Stimulated activated CD4-positive, alpha-beta T cell treated with anti-CD3 and anti-CD28 coated beads, Interleukin-1b, Interleukin-23, amount 100 ng/mL, for 4 hours (primary cell): Measurements from ENCODE around the gene POLE3.
"Not testable (repeated sequence)": the region's sequence is repeated elsewhere in the genome, so short reads cannot be mapped to it uniquely, and the experiment has no call there.

Source experiments
- DNase-seq, 2 donors: peaks; one replicate each; pipeline ENCODE4 v3.0.0-alpha.2; 2020; ENCODE audit warnings: low read depth in 2 of 2

The POLE3 gene

GRCh38 chr9:113376634-113377567 lies 33.6 kb downstream of the POLE3 start, which contains the start of gene HDHD3:
Gene HDHD3, minus strand, starts transcription at chr9:113376986. Its CDS starts 2,632 bp downstream, at chr9:113374354.
- DNase-seq: peak; percentile 79 to 80

GRCh38 chr9:113375057-113376023 lies 35.1 kb downstream of the POLE3 start:
- DNase-seq: no peak

- no peak for DNase-seq
These were observed 36.6 kb downstream of the POLE3 start for GRCh38 chr9:113373676-113374392.

- DNase-seq: no peak
These were observed 37.2 kb downstream of the POLE3 start for GRCh38 chr9:113373256-113373655.

GRCh38 chr9:113372059-113372458 lies 38.4 kb downstream of the POLE3 start:
- DNase-seq: no peak

GRCh38 chr9:113370806-113371325 lies 39.6 kb downstream of the POLE3 start:
- DNase-seq: no peak

- no peak for DNase-seq
These were observed 40.7 kb downstream of the POLE3 start for GRCh38 chr9:113369855-113370140.

- no peak for DNase-seq
These were observed 41.3 kb downstream of the POLE3 start for GRCh38 chr9:113368982-113369854.

GRCh38 chr9:113368348-113368981 lies 42.0 kb downstream of the POLE3 start:
- DNase-seq: no peak

- DNase-seq: not testable (repeated sequence)
These were observed 44.8 kb downstream of the POLE3 start for GRCh38 chr9:113365652-113366051.

- DNase-seq: no peak
These were observed 45.5 kb downstream of the POLE3 start for GRCh38 chr9:113364951-113365350.

- DNase-seq: no peak
These were observed 47.1 kb downstream of the POLE3 start for GRCh38 chr9:113363336-113363735.

- no peak for DNase-seq
These were observed 49.0 kb downstream of the POLE3 start for GRCh38 chr9:113361304-113362018.

GRCh38 chr9:113360242-113360842 lies 50.1 kb downstream of the POLE3 start:
- DNase-seq: no peak

GRCh38 chr9:113359385-113359784 lies 51.1 kb downstream of the POLE3 start:
- DNase-seq: no peak
